Inflammatory macrophage treated with lipopolysaccharide for 4 hours (primary cell): ENCODE measurements around the gene WNT8B.
A peak's percentile ranks its signal among the peaks of the same experiment; 100 is the strongest.

Source experiments
- DNase-seq: peaks from one replicate; pipeline ENCODE4 v3.0.0-alpha.2; 2020

The WNT8B gene

GRCh38 chr10:100519311-100520051 is 56.7 kb downstream of the WNT8B start, which contains the start of gene SEC31B:
TSS of gene SEC31B (minus strand) at chr10:100519861. CDS start at chr10:100516952, 2,909 bp downstream.
- DNase-seq = no peak

GRCh38 chr10:100520811-100521210 is 58.0 kb downstream of the WNT8B start:
- no peak for DNase-seq

GRCh38 chr10:100522107-100522801 is 59.4 kb downstream of the WNT8B start:
- no peak for DNase-seq

GRCh38 chr10:100522945-100523344 is 60.1 kb downstream of the WNT8B start:
- no peak for DNase-seq

- DNase-seq = no peak
These were observed 61.4 kb downstream of the WNT8B start for GRCh38 chr10:100524206-100524605.

- no peak for DNase-seq
These were observed 61.8 kb downstream of the WNT8B start for GRCh38 chr10:100524638-100525037.

- DNase-seq = peak; percentile 43
These were observed 65.5 kb downstream of the WNT8B start for GRCh38 chr10:100528123-100528886.

GRCh38 chr10:100528921-100529474 is 66.2 kb downstream of the WNT8B start:
- DNase-seq = peak; percentile 3

- peak; percentile 91 for DNase-seq
These were observed 66.9 kb downstream of the WNT8B start, which contains the start of gene NDUFB8 for GRCh38 chr10:100529475-100530298. TSS of gene NDUFB8 (minus strand) at chr10:100529871. CDS start at chr10:100529851, 20 bp downstream.

GRCh38 chr10:100531761-100532160 is 69.0 kb downstream of the WNT8B start:
- peak; percentile 27 for DNase-seq
